Esophagus muscularis mucosa (tissue), 4 donors: Measurements from ENCODE around the gene ADSS1.

ENCODE experiments used
- CTCF ChIP-seq, 3 experiments: fragments of 200-600 bp in 2 of 3; fragments of 450-650 bp in 1 of 3; sonication (generic) in 2 of 3; IDR thresholded peaks; one replicate each; pipeline ENCODE4 v1.5.1; 2017 to 2019; ENCODE audit warnings: antibody characterized with exemption in 3 of 3, mild to moderate bottlenecking in 2 of 3, moderate library complexity in 1 of 3
- EP300 ChIP-seq: sonication (generic); formaldehyde crosslinking; IDR thresholded peaks from one replicate; pipeline ENCODE4 v1.6.1; 2017; ENCODE audit warnings: antibody characterized with exemption
- POLR2A ChIP-seq: fragments of 450-650 bp; IDR thresholded peaks from one replicate; pipeline ENCODE4 v1.6.1; 2017; ENCODE audit warnings: antibody characterized with exemption, moderate library complexity, mild to moderate bottlenecking, low read depth
- POLR2AphosphoS5 ChIP-seq, 2 donors: sonication (generic); formaldehyde crosslinking; IDR thresholded peaks; one replicate each; pipeline ENCODE4 v1.6.1; 2017; ENCODE audit warnings: antibody characterized with exemption in 2 of 2

DNA sequence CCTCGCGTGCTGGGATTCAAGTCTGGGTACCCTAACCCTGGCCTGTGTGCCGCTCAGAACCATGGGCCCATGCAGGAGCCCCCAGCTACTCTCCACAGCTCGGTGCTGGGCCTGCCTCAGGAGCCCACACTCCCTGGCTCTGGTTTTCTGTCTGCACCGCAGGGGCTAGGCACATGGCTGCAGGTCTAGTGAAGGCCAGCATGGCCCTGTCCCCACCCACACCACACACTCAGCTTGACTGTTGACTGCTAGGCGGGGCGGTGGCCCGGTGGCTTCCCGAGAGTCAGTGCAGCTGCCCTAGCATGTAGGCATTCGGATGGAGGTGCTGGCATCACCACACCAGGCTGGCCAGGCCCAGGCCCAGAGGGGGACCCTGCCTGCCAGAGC, 26.7 kb upstream of the ADSS1 start:
- TF ChIP-seq CTCF (IDR thresholded peaks at IDR 0.05) = no peak
- no peak for TF ChIP-seq POLR2A
- TF ChIP-seq POLR2AphosphoS5 (IDR thresholded peaks at IDR 0.05) = no peak
- no peak for TF ChIP-seq EP300
